ENCODE measurements around the gene RRAS2.

The RRAS2 gene

DNA sequence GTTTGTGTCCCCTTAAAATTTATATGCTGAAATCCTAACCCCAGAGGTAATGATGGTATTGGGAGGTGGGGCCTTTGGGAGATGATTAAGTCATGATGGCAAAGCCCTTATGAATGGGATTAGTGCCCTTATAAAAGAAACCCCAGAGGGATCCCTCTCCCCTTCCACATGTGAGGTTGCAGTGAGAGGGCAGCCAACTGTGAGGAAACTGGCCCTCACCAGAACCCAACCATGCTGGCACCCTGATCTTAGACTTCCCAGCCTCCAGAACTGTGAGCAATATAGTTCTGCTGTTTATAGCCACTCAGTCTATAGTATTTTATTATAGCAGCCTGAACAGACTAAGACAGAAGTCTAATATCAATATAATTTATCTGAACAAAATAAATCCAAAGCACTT is 27.1 kb upstream of the RRAS2 start:
- Histone ChIP-seq H3K4me3 (ENCODE audit: low read length in 2 of 2) (no peak overlapping the region), H3K4me1 (ENCODE audit: control insufficient read depth, insufficient read depth, low read length) (peaks cover 8% of the 10 kb centered on the region), H3K27me3 (ENCODE audit: control insufficient read depth in 1 of 2, insufficient read depth in 2 of 2, low read length in 2 of 2) (no peaks in the 10 kb centered on the region), H3K9ac (ENCODE audit: low read length in 2 of 2) (no peak overlapping the region), H3K9me3 (ENCODE audit: control insufficient read depth in 2 of 2, low read length in 2 of 2) (no peaks in the 10 kb centered on the region), H3K36me3 (ENCODE audit: control insufficient read depth in 2 of 2, insufficient read depth in 2 of 2, low read length in 2 of 2) (no peaks in the 10 kb centered on the region), H3K27ac (ENCODE audit: low read length) (no peak overlapping the region)

DNA sequence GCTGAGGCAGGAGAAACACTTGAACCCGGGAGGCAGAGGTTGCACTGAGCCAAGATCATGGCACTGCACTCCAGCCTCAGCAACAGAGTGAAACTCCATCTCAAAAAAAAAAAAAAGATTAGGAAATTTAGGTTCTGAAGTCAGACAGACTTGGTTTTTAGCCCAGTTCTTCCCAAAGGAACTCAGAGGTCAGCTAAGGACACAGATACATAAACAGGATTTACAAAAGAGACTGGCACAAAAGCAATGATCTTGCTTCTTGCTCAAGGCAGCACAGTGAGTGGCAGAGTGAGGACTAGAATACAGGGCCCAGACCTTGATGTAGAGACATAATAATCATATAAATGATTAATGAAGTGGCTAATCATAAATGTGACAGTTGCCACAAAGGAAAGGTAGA is 25.4 kb upstream of the RRAS2 start:
- H3K9me3 ChIP-seq (ENCODE audit: control insufficient read depth in 2 of 2, low read length in 2 of 2) = no peaks in the 10 kb centered on the region
- H3K36me3 ChIP-seq (ENCODE audit: control insufficient read depth in 2 of 2, insufficient read depth in 2 of 2, low read length in 2 of 2) = no peaks in the 10 kb centered on the region
- peaks cover 12% of the 10 kb centered on the region for H3K4me1 ChIP-seq (ENCODE audit: control insufficient read depth, insufficient read depth, low read length)
- H3K9ac ChIP-seq (ENCODE audit: low read length in 2 of 2) = no peak overlapping the region
- no peak overlapping the region for H3K4me3 ChIP-seq (ENCODE audit: low read length in 2 of 2)
- no peak overlapping the region for H3K27ac ChIP-seq (ENCODE audit: low read length)
- H3K27me3 ChIP-seq (ENCODE audit: control insufficient read depth in 1 of 2, insufficient read depth in 2 of 2, low read length in 2 of 2) = no peaks in the 10 kb centered on the region

DNA sequence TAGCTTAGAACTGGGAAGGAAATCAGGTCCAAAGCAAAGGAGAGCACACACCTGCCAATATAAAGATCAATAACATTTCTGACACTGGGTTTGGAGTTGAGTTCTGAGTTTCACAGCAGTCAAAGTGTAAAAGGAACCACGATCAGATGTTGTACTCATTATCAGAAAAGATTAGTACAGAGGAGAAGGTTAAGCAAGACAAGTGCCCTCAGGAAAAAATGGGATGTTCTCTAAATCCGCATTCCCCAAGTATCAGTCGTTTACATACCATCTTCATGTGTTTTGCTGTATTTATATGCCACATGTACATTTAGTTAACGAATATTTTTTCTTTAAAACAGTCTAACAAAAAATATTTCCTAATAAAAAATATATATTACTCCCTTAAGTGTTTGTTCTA is 23.0 kb upstream of the RRAS2 start:
- Histone ChIP-seq H3K27ac (ENCODE audit: low read length) (no peak overlapping the region), H3K4me1 (ENCODE audit: control insufficient read depth, insufficient read depth, low read length) (peaks cover 12% of the 10 kb centered on the region), H3K9ac (ENCODE audit: low read length in 2 of 2) (peak overlapping the region in 1 of 2 donors; percentile 85), H3K27me3 (ENCODE audit: control insufficient read depth in 1 of 2, insufficient read depth in 2 of 2, low read length in 2 of 2) (no peaks in the 10 kb centered on the region), H3K4me3 (ENCODE audit: low read length in 2 of 2) (peak overlapping the region in 1 of 2 donors; percentile 77), H3K9me3 (ENCODE audit: control insufficient read depth in 2 of 2, low read length in 2 of 2) (no peaks in the 10 kb centered on the region), H3K36me3 (ENCODE audit: control insufficient read depth in 2 of 2, insufficient read depth in 2 of 2, low read length in 2 of 2) (no peaks in the 10 kb centered on the region)

DNA sequence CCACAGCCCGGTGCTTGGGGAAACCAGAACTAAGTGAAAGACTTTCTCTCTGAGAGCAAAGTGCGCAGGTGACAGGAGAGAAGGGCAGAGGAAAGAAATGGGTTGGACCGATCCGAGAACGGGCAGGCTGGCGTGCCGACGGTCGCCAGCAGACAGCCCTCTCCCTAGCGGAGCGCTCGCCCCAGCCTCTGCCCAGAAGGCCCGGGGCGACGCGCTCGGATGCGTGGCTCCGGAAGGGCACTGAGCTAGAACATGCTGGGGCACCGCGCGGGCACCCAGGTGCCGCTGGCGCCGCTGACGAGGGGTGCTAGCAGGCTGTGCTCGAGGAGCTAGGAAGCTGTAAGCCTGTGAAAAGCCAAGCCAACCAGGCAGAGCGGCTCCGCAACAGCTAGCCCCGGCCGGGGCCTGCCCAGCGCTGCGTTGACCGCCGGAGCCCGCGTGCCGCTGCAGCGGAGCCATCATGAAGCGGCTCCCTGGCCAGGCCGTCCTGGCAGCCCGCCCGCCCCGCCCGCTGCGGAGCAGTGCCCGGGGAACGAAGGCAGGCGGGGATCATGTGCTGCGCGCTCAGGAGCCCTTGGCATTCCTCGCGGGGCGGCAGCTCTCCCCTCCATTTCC is 22.1 kb upstream of the RRAS2 start:
- Histone ChIP-seq H3K4me1 (ENCODE audit: control insufficient read depth, insufficient read depth, low read length) (peaks cover 12% of the 10 kb centered on the region), H3K9ac (ENCODE audit: low read length in 2 of 2) (peak overlapping the region; percentile 55 to 85), H3K9me3 (ENCODE audit: control insufficient read depth in 2 of 2, low read length in 2 of 2) (no peaks in the 10 kb centered on the region), H3K27ac (ENCODE audit: low read length) (peak overlapping the region; percentile 46), H3K36me3 (ENCODE audit: control insufficient read depth in 2 of 2, insufficient read depth in 2 of 2, low read length in 2 of 2) (no peaks in the 10 kb centered on the region), H3K4me3 (ENCODE audit: low read length in 2 of 2) (peak overlapping the region; percentile 77 to 80), H3K27me3 (ENCODE audit: control insufficient read depth in 1 of 2, insufficient read depth in 2 of 2, low read length in 2 of 2) (no peaks in the 10 kb centered on the region)

DNA sequence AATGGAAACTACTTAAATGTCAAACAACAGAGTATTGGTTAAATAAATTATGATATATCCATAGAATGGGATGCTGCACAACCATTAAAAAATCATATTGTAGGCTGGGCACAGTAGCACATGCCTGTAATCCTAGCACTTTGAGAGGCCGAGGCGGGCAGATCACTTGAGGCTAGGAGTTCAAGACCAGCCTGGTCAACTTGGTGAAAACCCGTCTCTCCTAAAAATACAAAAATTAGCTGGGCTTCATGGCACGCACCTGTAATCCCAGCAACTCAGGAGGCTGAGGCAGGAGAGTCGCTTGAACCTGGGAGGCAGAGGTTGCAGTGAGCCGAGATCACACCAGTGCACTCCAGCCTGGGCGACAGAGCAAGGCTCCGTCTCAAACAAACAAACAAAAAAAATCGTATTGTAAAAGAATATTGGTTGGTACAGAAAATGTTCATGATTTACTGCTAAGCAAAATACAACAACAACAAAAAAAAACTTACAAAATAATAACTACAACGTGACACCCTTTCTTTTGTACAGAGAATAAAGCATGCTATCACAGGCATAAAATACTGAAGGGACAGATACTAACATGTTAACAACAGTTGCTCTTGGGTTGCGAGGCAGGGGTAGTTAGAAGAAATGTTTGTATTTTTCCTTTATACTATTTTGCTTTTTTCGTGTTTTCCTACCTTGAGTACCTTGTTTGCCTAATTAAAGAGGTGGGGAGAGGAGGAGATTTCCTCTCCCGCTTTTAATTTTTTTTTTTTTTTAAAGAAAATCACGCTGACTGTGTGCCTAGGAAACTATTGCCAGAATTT is 21.3 kb upstream of the RRAS2 start:
- Histone ChIP-seq H3K36me3 (ENCODE audit: control insufficient read depth in 2 of 2, insufficient read depth in 2 of 2, low read length in 2 of 2) (no peaks in the 10 kb centered on the region), H3K4me3 (ENCODE audit: low read length in 2 of 2) (peak overlapping the region; percentile 69 to 80), H3K27me3 (ENCODE audit: control insufficient read depth in 1 of 2, insufficient read depth in 2 of 2, low read length in 2 of 2) (no peaks in the 10 kb centered on the region), H3K9ac (ENCODE audit: low read length in 2 of 2) (peak overlapping the region; percentile 55 to 85), H3K4me1 (ENCODE audit: control insufficient read depth, insufficient read depth, low read length) (peaks cover 12% of the 10 kb centered on the region), H3K27ac (ENCODE audit: low read length) (peak overlapping the region; percentile 46), H3K9me3 (ENCODE audit: control insufficient read depth in 2 of 2, low read length in 2 of 2) (no peaks in the 10 kb centered on the region)

DNA sequence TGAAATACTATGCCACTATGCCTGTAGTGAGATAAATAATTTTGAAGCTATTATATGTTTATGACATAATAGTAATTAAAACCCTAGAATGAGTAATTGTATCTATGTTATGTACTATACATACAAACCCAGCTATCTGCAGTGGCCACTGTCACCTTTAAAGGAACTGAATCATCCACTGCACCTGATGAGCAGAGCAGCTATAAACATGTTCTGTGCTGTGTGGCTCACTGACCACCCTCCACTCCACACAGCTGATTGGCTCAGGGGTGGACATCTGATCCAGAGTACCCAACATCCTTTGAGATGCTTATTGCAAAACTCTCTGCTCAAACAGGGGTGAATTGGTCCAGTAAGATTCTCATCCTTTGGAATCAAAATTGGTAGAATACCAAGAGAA is 19.2 kb upstream of the RRAS2 start:
- Histone ChIP-seq H3K27ac (ENCODE audit: low read length) (no peak overlapping the region), H3K9me3 (ENCODE audit: control insufficient read depth in 2 of 2, low read length in 2 of 2) (no peaks in the 10 kb centered on the region), H3K36me3 (ENCODE audit: control insufficient read depth in 2 of 2, insufficient read depth in 2 of 2, low read length in 2 of 2) (no peaks in the 10 kb centered on the region), H3K27me3 (ENCODE audit: control insufficient read depth in 1 of 2, insufficient read depth in 2 of 2, low read length in 2 of 2) (no peaks in the 10 kb centered on the region), H3K4me3 (ENCODE audit: low read length in 2 of 2) (no peak overlapping the region), H3K4me1 (ENCODE audit: control insufficient read depth, insufficient read depth, low read length) (peaks cover 12% of the 10 kb centered on the region), H3K9ac (ENCODE audit: low read length in 2 of 2) (no peak overlapping the region)

DNA sequence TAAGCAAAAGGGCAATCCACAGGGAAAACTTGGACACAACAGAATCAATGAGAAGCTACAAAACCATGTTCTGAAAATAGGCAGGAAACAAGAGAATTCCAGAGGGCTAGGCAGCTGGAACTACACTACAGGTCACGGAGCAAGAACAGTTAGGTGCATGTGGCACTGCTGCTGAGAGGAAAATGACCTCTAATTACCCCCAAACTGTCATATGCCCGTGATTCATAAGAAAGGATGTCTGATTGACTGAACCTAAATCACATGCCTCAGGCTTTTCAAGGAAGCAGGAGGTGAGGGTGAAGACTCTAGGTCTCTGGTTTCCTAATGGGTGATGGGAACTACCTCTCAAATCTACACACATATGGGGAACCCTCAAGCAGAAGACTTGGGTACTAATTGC is 17.9 kb upstream of the RRAS2 start:
- no peaks in the 10 kb centered on the region for H3K9me3 ChIP-seq (ENCODE audit: control insufficient read depth in 2 of 2, low read length in 2 of 2)
- peaks cover 12% of the 10 kb centered on the region for H3K4me1 ChIP-seq (ENCODE audit: control insufficient read depth, insufficient read depth, low read length)
- H3K27ac ChIP-seq (ENCODE audit: low read length) = no peak overlapping the region
- no peak overlapping the region for H3K9ac ChIP-seq (ENCODE audit: low read length in 2 of 2)
- H3K4me3 ChIP-seq (ENCODE audit: low read length in 2 of 2) = no peak overlapping the region
- no peaks in the 10 kb centered on the region for H3K36me3 ChIP-seq (ENCODE audit: control insufficient read depth in 2 of 2, insufficient read depth in 2 of 2, low read length in 2 of 2)
- no peaks in the 10 kb centered on the region for H3K27me3 ChIP-seq (ENCODE audit: control insufficient read depth in 1 of 2, insufficient read depth in 2 of 2, low read length in 2 of 2)

DNA sequence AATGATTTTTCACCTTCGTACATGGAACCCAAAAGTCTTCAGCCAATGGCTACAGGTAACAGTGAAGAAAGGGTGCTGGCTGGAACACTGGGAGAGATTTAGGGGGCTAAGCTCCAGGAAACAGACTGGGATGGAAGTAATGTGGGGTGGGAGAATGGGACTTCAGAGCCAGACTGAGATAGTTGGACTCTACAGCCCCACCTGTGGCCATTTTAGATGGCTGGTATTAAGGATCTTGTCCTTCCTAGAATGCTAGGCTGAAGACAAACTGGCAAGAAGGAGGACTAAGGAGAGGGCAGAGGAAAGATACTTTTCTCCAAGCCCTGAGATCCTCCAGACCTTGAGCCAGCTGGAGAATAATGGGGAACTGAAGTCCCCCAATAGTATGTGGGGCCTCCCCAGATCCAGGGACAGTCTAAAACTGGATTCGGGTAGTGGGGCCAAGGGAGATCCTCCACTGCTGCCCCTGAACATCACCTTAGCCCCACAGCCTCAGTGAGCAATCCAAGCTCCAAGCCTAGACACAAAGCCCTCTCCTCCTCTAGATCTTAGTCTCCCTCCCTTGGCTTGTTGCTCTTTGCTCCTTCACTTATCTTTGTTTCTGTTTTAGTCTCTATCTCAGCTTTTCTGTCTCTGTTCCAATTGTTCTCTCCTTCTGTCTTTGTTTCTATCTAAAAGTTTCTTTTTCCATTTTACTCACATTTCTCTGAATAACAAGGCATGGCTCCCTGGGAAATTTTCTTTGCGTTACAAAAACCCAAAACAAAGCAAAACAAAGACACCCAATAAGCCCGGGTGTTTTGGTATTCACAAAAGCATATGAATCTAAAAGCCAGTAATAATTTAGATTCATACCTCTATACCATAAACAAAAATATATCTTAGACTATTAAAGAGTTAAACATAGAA is 16.2 kb upstream of the RRAS2 start:
- H3K9ac ChIP-seq (ENCODE audit: low read length in 2 of 2) = no peak overlapping the region
- no peaks in the 10 kb centered on the region for H3K9me3 ChIP-seq (ENCODE audit: control insufficient read depth in 2 of 2, low read length in 2 of 2)
- H3K36me3 ChIP-seq (ENCODE audit: control insufficient read depth in 2 of 2, insufficient read depth in 2 of 2, low read length in 2 of 2) = no peaks in the 10 kb centered on the region
- peaks cover 3% of the 10 kb centered on the region for H3K4me1 ChIP-seq (ENCODE audit: control insufficient read depth, insufficient read depth, low read length)
- H3K27ac ChIP-seq (ENCODE audit: low read length) = no peak overlapping the region
- no peaks in the 10 kb centered on the region for H3K27me3 ChIP-seq (ENCODE audit: control insufficient read depth in 1 of 2, insufficient read depth in 2 of 2, low read length in 2 of 2)
- H3K4me3 ChIP-seq (ENCODE audit: low read length in 2 of 2) = no peak overlapping the region

DNA sequence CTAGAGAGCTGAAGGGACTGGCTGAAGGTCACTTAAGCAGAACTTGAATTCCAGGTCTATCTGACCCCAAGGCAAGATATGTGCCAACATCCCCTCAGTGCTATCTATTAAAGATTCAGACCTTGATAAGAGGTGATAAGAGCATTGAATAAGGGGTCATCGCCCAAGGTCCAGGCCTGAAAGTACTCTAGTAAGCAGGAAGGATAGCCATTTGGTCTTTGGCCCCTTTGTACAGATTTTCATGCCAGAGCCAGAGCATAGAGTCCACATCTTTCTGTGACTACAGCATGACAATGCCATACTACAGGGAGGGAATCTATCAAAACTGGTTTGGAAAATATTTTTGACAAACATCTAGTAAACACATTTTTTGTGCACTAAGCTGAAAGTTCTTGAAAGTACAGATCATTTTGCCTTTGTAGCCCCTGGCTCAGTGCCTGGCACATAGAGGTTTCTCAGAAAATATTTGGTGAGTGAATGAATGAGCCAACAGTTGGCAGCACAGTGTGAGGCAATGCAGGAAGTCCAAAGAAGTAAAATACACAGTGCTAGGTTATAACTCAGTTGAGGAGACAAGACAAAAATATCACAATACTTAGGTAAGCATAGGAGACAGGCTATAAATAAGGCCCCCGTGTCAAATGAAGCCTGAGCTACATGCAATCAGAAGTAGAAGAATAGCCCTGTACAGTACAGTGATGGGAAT is 15.1 kb upstream of the RRAS2 start:
- peaks cover 3% of the 10 kb centered on the region for H3K4me1 ChIP-seq (ENCODE audit: control insufficient read depth, insufficient read depth, low read length)
- H3K9me3 ChIP-seq (ENCODE audit: control insufficient read depth in 2 of 2, low read length in 2 of 2) = no peaks in the 10 kb centered on the region
- H3K27me3 ChIP-seq (ENCODE audit: control insufficient read depth in 1 of 2, insufficient read depth in 2 of 2, low read length in 2 of 2) = no peaks in the 10 kb centered on the region
- no peak overlapping the region for H3K27ac ChIP-seq (ENCODE audit: low read length)
- no peak overlapping the region for H3K9ac ChIP-seq (ENCODE audit: low read length in 2 of 2)
- H3K36me3 ChIP-seq (ENCODE audit: control insufficient read depth in 2 of 2, insufficient read depth in 2 of 2, low read length in 2 of 2) = no peaks in the 10 kb centered on the region
- no peak overlapping the region for H3K4me3 ChIP-seq (ENCODE audit: low read length in 2 of 2)

DNA sequence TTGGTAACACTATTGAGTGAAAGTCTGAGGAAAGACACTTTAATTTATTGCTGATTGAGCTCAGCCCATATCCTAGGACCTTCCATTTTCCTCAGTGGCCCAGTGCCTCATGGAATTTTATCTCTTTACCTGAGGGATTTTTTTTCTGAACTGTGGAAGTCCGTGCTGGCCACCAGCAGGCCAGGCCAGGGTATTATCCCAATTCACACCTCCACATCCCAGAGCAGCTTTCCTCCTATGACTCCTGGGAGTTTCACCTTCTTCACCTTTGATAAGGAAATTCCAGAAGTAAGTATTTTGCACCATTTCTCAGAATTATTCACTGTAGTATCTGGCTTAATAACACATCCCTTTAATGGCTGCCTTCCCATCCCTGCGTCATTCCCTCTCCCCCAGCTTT is 13.0 kb upstream of the RRAS2 start:
- no peak overlapping the region for H3K9ac ChIP-seq (ENCODE audit: low read length in 2 of 2)
- no peak overlapping the region for H3K27ac ChIP-seq (ENCODE audit: low read length)
- H3K4me3 ChIP-seq (ENCODE audit: low read length in 2 of 2) = no peak overlapping the region
- H3K36me3 ChIP-seq (ENCODE audit: control insufficient read depth in 2 of 2, insufficient read depth in 2 of 2, low read length in 2 of 2) = no peaks in the 10 kb centered on the region
- no peaks in the 10 kb centered on the region for H3K27me3 ChIP-seq (ENCODE audit: control insufficient read depth in 1 of 2, insufficient read depth in 2 of 2, low read length in 2 of 2)
- peaks cover 3% of the 10 kb centered on the region for H3K4me1 ChIP-seq (ENCODE audit: control insufficient read depth, insufficient read depth, low read length)
- no peaks in the 10 kb centered on the region for H3K9me3 ChIP-seq (ENCODE audit: control insufficient read depth in 2 of 2, low read length in 2 of 2)
